ENCODE measurements around the gene DLGAP1.

Gene DLGAP1

GRCh38 chr18:3472681-3473544 is 982.2 kb downstream of the DLGAP1 start:
- no peak for TF ChIP-seq TEAD4 (IDR thresholded peaks at IDR 0.05)
- TF ChIP-seq REST (IDR thresholded peaks at IDR 0.05; ENCODE audit: low read depth) = no peak
- TF ChIP-seq YY1 (IDR thresholded peaks at IDR 0.05; ENCODE audit: low read depth) = no peak
- no peak for TF ChIP-seq FOXM1 (IDR thresholded peaks at IDR 0.05; ENCODE audit: borderline replicate concordance, low read depth)
- no peak for TF ChIP-seq EP300 (IDR thresholded peaks at IDR 0.05; ENCODE audit: borderline replicate concordance)
- TF ChIP-seq TCF12 (IDR thresholded peaks at IDR 0.05; ENCODE audit: low read depth) = no peak
- no peak for TF ChIP-seq CEBPB (IDR thresholded peaks at IDR 0.05)

GRCh38 chr18:3471141-3471648 is 983.9 kb downstream of the DLGAP1 start:
- TF ChIP-seq RAD21 (IDR thresholded peaks at IDR 0.05; ENCODE audit: low read depth) (no peak), TAF1 (IDR thresholded peaks at IDR 0.05; ENCODE audit: low read depth) (no peak), YY1 (IDR thresholded peaks at IDR 0.05; ENCODE audit: low read depth) (no peak), USF1 (IDR thresholded peaks at IDR 0.05) (no peak), MAX (IDR thresholded peaks at IDR 0.05) (no peak), EP300 (IDR thresholded peaks at IDR 0.05; ENCODE audit: borderline replicate concordance) (no peak), TEAD4 (IDR thresholded peaks at IDR 0.05) (no peak), TCF12 (IDR thresholded peaks at IDR 0.05; ENCODE audit: low read depth) (no peak), CEBPB (IDR thresholded peaks at IDR 0.05) (no peak), ZBTB7A (IDR thresholded peaks at IDR 0.05; ENCODE audit: low read depth) (no peak), CREB1 (IDR thresholded peaks at IDR 0.05; ENCODE audit: low read depth) (no peak), EGR1 (IDR thresholded peaks at IDR 0.05) (no peak)

- TF ChIP-seq TEAD4 (IDR thresholded peaks at IDR 0.05) (no peak), CEBPB (IDR thresholded peaks at IDR 0.05) (no peak), FOXM1 (IDR thresholded peaks at IDR 0.05; ENCODE audit: borderline replicate concordance, low read depth) (no peak), TAF1 (IDR thresholded peaks at IDR 0.05; ENCODE audit: low read depth) (no peak), ZBTB7A (IDR thresholded peaks at IDR 0.05; ENCODE audit: low read depth) (no peak), TCF12 (IDR thresholded peaks at IDR 0.05; ENCODE audit: low read depth) (no peak), NFIC (IDR thresholded peaks at IDR 0.05) (no peak), RAD21 (IDR thresholded peaks at IDR 0.05; ENCODE audit: low read depth) (no peak), MAX (IDR thresholded peaks at IDR 0.05) (no peak), YY1 (IDR thresholded peaks at IDR 0.05; ENCODE audit: low read depth) (no peak), REST (IDR thresholded peaks at IDR 0.05; ENCODE audit: low read depth) (no peak)
These were observed 986.3 kb downstream of the DLGAP1 start for GRCh38 chr18:3468833-3469232.

GRCh38 chr18:3468066-3468705 is 986.9 kb downstream of the DLGAP1 start:
- no peak for TF ChIP-seq TCF12 (IDR thresholded peaks at IDR 0.05; ENCODE audit: low read depth)
- no peak for TF ChIP-seq EGR1 (IDR thresholded peaks at IDR 0.05)
- no peak for TF ChIP-seq CREB1 (IDR thresholded peaks at IDR 0.05; ENCODE audit: low read depth)
- no peak for TF ChIP-seq MAX (IDR thresholded peaks at IDR 0.05)
- TF ChIP-seq EP300 (IDR thresholded peaks at IDR 0.05; ENCODE audit: borderline replicate concordance) = no peak
- TF ChIP-seq TEAD4 (IDR thresholded peaks at IDR 0.05) = no peak
- no peak for TF ChIP-seq FOXM1 (IDR thresholded peaks at IDR 0.05; ENCODE audit: borderline replicate concordance, low read depth)
- no peak for TF ChIP-seq ZBTB7A (IDR thresholded peaks at IDR 0.05; ENCODE audit: low read depth)
- TF ChIP-seq NFIC (IDR thresholded peaks at IDR 0.05) = no peak
- no peak for TF ChIP-seq USF1 (IDR thresholded peaks at IDR 0.05)
- TF ChIP-seq TAF1 (IDR thresholded peaks at IDR 0.05; ENCODE audit: low read depth) = no peak
- TF ChIP-seq REST (IDR thresholded peaks at IDR 0.05; ENCODE audit: low read depth) = no peak
- no peak for TF ChIP-seq YY1 (IDR thresholded peaks at IDR 0.05; ENCODE audit: low read depth)
- TF ChIP-seq RAD21 (IDR thresholded peaks at IDR 0.05; ENCODE audit: low read depth) = no peak
- no peak for TF ChIP-seq CEBPB (IDR thresholded peaks at IDR 0.05)

All from Ishikawa (cell line).